ENCODE data around the gene CARD11.

DNA sequence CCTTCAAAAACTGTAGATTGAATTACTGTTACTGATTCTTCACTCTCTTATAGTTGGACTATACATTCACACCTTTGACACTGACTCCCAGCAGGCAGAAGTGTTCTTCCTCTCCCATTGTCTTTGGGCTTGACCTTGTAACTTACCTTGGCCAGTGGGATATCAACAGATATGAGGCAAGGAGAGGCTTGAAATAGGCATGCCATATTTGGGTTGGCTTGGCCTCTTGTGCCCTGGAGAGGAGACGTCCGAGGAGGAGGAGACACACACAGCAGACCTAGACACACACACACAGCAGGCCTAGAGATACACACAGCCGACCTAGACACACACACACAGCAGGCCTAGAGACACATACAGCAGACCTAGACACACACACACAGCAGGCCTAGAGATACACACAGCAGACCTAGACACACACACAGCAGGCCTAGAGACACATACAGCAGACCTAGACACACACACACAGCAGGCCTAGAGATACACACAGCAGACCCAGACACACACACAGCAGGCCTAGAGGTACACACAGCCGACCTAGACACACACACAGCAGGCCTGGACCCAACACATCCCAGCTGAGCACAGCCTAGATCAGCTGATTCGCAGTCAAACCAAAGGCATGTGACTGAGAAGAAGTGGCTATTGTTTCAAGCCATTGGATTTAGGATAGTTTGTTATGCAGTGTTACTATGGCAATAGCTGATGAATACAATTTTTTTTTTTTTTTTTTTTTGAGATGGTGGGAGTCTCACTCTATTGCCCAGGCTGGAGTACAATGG is 187.1 kb downstream of the CARD11 start:
- TF ChIP-seq, protein P1, sequence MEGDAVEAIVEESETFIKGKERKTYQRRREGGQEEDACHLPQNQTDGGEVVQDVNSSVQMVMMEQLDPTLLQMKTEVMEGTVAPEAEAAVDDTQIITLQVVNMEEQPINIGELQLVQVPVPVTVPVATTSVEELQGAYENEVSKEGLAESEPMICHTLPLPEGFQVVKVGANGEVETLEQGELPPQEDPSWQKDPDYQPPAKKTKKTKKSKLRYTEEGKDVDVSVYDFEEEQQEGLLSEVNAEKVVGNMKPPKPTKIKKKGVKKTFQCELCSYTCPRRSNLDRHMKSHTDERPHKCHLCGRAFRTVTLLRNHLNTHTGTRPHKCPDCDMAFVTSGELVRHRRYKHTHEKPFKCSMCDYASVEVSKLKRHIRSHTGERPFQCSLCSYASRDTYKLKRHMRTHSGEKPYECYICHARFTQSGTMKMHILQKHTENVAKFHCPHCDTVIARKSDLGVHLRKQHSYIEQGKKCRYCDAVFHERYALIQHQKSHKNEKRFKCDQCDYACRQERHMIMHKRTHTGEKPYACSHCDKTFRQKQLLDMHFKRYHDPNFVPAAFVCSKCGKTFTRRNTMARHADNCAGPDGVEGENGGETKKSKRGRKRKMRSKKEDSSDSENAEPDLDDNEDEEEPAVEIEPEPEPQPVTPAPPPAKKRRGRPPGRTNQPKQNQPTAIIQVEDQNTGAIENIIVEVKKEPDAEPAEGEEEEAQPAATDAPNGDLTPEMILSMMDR (IDR thresholded peaks at IDR 0.05 in 8 of 11, conservative IDR thresholded peaks at IDR 0.05 in 3 of 11), result no peak
- no peak for TF ChIP-seq POLR2A (IDR thresholded peaks at IDR 0.05)

Measured in spleen (tissue), 7 donors.